IPS DF 19.7 (cell line): ENCODE results near the gene BMAL2.

Experiments
- DNase-seq: peaks from one replicate; pipeline ENCODE4 v3.0.0-alpha.2; 2013; ENCODE audit warnings: low read depth, low spot score

The BMAL2 gene

DNA sequence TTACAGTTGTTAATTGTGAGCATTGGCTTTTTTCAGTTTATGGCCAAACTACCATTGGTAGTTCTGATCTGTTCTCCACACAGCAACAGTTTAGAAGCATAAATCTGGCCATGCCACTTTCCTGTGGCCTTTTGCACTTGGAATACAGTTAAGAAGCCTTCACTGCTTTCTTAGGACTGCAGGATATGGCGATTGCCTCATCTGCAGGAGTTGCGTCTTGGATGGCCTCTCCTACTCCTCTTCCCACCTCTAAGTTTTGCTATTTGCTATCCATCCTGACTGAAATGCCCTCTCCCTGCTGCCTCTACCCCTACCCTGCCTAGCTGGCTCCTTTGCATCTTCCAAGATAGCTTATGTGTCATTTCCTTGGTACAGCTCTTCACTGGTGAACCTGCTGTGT, 12.8 kb upstream of the BMAL2 start:
- no peak for DNase-seq

DNA sequence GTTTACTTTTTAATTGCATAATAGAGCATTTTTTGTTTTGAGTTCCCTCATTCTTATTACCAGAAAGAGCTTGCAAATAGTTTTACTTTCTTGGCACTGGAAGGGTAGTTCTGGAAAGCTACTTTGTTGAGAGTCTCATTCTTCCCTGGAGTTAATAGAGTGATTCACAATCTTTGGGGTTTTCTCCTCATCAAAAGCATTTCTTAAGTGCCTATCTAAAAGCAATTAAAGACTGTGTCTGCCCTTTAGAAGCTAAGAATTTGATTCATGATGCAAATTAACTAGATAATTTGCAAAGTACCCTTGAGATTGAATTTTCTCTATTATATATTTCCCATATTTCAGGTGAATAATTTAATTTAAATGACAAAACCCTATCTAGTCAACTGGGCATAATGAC, 8.1 kb upstream of the BMAL2 start:
- DNase-seq = no peak

GRCh38 chr12:27330846-27331245, 1.8 kb upstream of the BMAL2 start:
- DNase-seq = no peak

- no peak for DNase-seq
Observed at GRCh38 chr12:27331291-27331926, 1.2 kb upstream of the BMAL2 start.

DNA sequence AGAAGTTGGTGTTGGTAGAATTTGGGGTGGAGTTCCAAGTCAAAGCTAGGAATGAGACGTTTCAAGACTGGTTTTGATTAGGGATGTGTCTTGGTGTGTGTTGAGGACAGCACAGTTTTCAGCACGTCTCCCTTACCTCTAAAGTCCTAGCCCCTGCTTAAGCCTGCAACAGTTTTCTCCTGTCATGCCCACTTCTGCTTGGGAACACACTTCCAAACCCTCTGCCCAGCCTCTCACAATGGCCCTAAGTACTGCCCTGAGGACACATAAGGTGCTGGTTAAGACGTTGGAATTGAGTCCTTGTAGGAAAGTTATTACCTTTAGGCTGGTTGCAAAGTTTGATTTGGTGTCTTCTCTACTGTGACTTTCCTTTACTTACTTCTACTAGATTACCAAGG, 710 bp upstream of the BMAL2 start:
- no peak for DNase-seq

- no peak for DNase-seq
Observed at GRCh38 chr12:27332407-27332713, 276 bp upstream of the BMAL2 start.

DNA sequence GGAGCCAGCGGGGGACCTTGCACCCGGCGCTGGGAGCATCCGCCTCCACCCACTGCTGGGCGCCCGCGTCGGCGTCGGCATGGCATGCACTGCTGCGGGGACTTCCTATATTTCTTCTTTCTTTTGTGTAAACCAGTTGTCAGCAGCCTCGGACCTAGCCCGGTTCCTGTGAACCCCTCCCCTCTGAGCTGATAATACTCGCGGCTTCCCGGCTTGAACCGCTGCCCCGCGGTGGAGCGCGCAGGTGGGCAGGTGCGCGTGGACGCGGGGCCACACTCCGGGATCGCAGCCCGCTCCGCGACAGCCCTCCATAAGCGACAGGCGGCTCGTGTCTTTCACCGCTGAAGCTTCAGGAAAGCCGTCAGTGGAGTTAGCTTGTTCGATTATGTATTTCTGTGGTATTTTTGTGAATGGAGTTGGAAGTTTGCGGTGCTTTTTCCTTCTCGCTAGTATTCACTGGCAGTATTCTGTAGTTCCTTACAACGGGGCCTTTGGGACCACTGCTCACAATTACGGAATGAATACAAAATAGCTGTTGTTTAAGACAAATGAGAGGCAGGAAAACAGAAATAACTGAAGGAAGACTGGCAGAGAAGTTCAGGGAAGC, 870 bp downstream of the BMAL2 start:
- no peak for DNase-seq

DNA sequence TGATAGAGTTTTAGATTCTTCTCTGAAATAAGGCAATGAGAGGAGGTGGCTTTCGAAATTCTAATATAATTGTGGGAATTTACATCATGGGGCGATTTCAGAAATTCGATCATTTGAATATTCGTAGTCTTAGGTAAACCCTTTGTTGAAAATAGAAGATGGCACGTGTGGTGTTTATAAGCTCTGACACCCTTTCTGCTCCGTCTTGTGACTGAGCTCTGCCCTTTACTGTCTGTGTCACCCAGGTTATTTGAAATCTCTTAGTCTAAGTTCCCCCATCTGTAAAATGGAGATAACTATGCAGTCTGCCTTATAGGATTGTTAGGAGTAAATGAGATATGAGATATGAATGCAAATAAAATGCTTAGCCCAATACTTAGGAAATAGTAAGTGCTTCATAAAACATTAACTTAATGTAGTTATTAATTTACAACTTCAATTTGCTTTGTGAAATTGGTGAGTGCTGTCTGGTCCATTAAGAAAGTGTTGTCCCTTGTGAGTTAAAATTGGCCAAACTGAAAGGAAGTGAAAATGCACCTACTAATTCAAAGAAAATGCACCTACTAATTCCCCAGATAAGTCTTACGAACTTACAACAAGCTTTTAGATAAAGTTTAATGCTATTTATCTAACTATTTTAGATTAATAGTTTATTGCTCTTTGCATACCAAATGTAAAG, 1.5 kb downstream of the BMAL2 start:
- DNase-seq = no peak

GRCh38 chr12:27334721-27335082, 2.1 kb downstream of the BMAL2 start:
- DNase-seq = no peak

DNA sequence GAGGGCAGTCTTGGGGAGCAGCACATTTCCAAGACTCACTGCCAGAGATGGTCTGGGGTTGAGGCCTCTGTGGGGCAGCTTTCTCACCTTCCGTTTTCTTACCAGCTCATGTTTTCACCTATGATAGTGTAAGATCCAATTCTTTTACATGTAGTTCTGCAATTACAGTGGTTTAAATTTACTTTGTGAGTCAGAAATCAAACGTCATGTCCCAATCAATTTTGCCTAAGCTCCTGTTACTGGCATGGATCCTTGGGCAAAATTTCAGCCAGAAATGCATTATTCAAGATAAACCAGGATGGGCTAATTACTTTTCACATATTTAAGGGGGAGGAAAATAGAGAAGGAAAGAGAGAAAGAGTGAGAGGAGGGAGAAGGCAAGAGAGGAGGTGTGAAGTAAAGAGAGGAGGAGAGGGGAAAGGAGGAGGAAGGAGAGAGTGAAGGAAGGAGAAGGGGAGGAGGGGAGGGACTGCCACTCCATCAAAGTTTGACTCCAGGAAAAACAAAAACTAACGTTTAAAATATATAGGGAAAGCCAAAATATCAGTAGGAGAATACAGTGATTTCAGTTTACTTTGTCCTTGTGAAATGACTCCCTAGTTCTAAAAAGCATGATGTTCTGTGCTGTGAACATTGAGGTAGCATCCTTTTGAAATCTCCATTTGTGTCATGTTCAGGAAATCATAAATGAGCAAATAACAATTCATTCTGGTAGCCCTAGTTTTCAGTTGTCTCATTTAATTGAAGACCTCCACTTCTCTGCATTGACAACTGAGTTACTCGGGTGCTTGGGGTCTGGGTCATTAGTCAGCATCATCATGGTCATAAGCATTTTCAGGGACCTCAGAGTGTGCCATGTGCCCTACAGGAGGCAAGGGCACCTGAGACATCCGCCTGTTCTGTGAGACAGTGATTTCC, 3.0 kb downstream of the BMAL2 start:
- no peak for DNase-seq

- DNase-seq = no peak
Observed at GRCh38 chr12:27336282-27336653, 3.6 kb downstream of the BMAL2 start.

- no peak for DNase-seq
Observed at GRCh38 chr12:27337376-27337775, 4.7 kb downstream of the BMAL2 start.

- no peak for DNase-seq
Observed at GRCh38 chr12:27338473-27338872, 5.8 kb downstream of the BMAL2 start.

GRCh38 chr12:27340971-27341370, 8.3 kb downstream of the BMAL2 start:
- no peak for DNase-seq

GRCh38 chr12:27342536-27342935, 9.9 kb downstream of the BMAL2 start:
- DNase-seq = no peak

- DNase-seq = no peak
Observed at GRCh38 chr12:27343255-27344000, 10.8 kb downstream of the BMAL2 start.

DNA sequence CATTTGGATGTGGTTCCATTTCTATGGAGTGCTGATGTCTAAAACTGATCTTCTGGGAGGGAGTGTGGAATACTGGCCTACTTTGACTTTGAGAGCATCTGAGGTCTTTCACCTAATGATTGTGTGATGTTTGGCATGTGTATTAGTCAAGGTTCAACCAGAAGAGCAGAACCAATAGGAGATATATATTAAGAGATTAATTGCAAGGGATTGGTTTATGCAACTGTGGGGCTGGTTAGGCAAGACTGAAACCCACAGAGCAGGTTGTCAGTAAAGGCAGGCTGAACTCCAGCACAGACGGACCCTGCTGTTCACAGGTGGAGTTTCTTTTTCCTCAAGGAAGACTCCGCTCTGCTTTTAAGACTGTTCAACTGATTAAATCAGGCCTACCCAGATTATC, 11.6 kb downstream of the BMAL2 start:
- no peak for DNase-seq

GRCh38 chr12:27344760-27345159, 12.1 kb downstream of the BMAL2 start:
- no peak for DNase-seq

DNA sequence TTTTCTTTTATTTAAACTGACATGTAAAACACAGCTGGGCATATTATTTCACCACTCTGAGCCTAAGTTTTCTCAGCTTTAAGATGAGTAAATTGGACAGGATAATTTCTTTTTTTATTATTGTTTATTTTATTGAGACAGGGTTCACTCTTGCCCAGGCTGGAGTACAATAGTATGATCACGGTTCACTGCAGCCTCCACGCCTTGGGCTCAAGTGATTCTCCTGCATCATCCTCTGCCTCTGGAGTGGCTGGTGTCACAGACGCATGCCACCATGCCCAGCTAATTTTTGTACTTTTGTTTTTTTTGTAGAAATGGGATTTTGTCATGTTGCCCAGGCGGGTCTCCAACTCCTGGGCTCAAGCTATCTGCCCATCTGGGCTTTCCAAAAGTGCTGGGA, 12.7 kb downstream of the BMAL2 start:
- no peak for DNase-seq

- DNase-seq = no peak
Observed at GRCh38 chr12:27347779-27348178, 15.1 kb downstream of the BMAL2 start.

DNA sequence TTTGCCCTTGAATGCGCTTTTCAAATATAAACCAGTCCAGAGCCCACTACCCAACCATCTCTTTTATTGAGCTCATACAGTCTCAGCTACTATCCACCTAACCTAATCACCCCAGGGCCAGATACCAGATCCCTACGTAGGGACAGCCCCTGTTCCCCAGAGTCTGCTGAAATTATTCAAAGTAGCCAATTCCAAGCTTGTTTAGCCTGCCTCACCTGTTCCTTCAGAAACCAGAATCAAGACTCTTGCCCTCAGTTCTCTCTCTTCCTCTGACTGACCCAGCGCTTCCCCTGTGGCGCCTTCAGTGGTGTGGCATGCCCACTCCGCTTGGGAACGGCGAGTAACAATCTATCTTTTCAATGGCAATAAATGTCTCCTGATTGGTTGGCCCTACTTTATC, 18.8 kb downstream of the BMAL2 start:
- no peak for DNase-seq

- no peak for DNase-seq
Observed at GRCh38 chr12:27355486-27355885, 22.9 kb downstream of the BMAL2 start.
